Activated T-cell treated with anti-CD3 and anti-CD28 coated beads, Interleukin-2, amount 50 U/mL, for 1 hour (primary cell): Measurements from ENCODE around the gene SMIM8.

Experiments used
- DNase-seq: peaks from one replicate; pipeline ENCODE4 v3.0.0-alpha.2; 2020

SMIM8 gene

DNA sequence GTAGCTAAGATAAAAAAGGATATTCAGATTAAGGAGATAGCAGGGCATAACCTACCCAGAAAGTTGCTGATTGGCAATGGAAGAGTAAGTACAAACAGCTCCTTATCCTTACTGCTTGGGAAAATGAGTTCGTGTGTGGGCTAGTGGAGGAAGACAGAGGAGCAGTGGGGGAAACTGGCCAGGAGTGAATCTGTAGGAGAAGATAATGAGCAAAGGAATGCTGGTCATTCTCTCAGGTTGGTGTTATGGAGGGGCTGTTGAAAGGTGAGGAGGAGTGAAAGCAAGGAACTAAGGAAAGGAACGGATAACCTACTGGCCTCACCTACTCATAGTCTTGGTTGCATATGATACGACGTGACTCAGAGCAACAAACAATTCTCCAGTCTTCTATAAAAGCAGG, 14.0 kb downstream of the SMIM8 start:
- no peak for DNase-seq

- DNase-seq, result no peak
These were observed 17.8 kb downstream of the SMIM8 start for GRCh38 chr6:87340230-87340629.

DNA sequence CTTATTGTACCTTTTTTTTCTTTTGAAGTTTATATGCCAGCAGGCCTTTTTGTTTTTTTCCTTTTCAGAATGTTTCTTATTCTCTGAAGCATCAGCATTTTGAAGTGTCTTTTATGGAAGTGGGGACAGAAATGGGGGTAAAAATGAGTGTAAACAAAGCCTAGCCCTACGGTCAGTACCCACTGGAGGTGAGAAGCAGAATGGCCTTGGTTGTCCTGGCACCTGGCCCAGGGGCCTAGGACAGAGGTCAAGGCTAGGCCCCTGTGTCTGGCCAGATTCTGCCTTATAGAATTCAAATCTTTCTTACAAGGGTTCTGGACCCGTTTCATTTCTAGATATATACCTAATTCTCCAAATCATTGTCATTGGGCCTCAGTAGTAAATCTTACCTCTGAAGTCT, 18.8 kb downstream of the SMIM8 start:
- DNase-seq, result no peak

GRCh38 chr6:87341899-87342298, 19.5 kb downstream of the SMIM8 start:
- DNase-seq, result no peak

GRCh38 chr6:87342829-87343228, 20.4 kb downstream of the SMIM8 start:
- no peak for DNase-seq

DNA sequence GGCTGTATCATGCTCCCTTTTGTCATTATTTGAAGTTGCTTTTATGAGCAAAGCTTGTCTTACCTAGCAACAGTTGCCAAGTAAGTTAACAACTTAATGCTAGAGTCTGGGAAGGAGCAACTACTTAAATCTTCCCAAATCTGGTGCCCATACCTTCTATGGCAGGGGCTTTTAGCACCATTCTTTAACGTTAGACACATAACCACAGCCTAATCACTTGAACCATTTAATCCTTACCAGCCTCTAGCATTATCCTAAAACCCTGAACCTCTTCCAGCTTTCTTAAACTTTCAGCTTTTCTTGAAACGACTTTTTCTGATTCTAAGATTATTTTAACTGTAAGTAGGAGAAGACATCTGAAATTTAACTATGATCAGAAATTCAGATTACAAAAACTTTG, 22.3 kb downstream of the SMIM8 start, which contains the start of gene C6orf163:
TSS of gene C6orf163 (plus strand) at position 83 of the 400 bp plus-strand sequence. CDS start at position 370, 287 bp downstream.
- no peak for DNase-seq

DNA sequence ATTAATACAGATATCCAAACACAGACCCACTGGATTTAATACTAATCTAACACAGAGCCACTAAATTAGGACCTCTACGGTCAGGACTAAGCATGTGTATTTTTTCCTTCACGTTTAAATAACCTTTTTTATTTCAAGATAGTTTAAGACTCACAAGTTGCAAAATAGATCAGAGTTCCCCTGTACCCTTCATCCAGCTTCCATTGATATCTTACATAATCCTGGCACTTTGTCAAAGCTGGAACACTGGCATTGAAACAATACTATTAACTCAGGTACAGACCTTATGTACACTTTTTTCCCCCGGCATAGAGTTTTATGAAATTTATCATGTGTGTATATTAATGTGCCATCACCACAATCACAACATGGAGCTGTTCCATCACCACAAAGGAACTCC, 24.3 kb downstream of the SMIM8 start:
- DNase-seq, result no peak

- no peak for DNase-seq
These were observed 27.5 kb downstream of the SMIM8 start for GRCh38 chr6:87349896-87350295.

GRCh38 chr6:87350516-87350915, 28.1 kb downstream of the SMIM8 start:
- DNase-seq, result no peak

GRCh38 chr6:87351583-87351982, 29.2 kb downstream of the SMIM8 start:
- no peak for DNase-seq

DNA sequence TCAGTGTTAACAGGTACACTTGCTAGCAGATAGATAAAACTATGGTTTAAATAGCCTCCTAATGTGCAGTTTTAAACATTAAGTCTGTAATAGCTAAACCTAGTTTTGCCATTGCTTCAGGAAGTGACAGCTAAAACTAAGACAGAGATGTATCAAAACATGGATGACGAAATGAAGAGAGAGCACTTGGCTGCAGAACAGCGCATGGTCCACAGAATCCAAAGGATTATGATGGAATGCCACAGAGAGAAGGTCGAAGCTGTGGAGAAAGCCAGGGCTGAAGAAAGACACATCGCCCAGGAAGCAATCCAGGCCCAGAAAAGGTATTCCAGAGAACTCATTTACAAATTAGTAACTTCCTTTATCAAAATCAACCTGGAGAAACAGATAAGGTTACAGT, 33.8 kb downstream of the SMIM8 start:
- no peak for DNase-seq

DNA sequence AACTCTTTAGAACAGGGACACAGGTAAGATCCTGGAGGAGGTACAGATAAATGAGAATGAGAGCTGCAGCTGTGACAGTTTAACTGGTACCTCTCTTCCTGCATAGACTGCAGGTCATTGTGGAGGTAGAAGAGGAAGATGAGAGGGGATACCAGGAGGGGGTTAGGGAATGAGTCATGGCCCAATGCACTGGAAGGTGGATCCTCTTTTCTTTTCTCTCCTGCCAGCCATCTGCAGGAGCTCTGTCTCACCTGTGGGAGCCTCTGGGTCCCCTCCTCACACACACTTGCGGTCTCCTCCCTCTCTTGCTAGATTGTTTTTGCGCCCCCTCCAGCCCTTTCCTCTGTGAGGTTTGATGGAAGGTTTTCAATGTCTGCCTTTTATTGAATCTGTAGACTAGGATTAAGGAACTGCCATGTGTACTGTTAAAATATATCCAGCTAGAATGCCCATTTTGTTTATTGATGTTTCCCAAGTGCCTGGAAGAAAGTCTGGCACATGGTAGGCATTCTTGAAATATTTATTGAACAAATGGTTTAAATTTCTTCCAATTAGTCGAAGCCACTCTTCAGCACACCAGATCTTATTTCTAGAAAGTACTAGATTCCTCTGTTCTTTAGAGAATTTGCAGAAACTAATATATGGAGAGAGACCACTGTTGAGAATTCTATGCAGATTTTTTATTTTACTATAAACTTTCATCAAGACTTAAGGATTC, 35.2 kb downstream of the SMIM8 start:
- DNase-seq, result no peak

GRCh38 chr6:87364602-87365252, 42.3 kb downstream of the SMIM8 start:
- DNase-seq, result no peak

DNA sequence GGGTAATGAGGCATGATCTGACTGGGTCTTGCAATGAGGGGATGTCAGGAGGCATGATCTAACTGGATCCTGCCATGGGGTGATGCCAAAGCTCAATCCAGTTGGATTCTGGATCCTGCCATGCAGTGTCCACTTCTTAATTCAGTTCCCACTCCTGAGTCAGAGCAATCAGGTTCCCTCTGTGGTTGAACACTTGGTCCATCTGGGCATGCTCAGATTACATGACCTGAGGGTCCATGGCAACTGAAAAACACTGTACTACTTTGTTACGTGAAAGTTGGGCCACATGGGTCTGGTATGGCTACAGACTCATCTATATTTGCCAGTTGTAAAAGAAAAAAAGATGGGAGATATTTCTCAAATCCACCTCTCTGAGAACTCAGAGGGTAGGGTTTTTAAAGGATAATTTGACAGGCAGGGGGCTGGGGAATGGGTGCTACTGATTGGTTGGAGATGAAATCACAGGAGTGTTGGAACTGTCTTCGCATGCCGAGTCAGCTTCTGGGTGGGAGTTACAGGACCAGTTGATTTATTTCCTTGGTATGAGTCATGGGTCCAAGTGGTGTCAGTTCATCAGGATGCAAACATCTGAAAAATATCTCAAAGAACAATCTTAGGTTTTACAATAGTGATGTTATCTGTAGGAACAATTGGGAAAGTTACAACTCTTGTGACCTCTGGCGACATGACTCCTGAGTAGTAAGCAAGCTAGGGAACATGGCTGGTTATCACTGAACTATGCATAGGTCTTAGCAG, 43.9 kb downstream of the SMIM8 start:
- no peak for DNase-seq

DNA sequence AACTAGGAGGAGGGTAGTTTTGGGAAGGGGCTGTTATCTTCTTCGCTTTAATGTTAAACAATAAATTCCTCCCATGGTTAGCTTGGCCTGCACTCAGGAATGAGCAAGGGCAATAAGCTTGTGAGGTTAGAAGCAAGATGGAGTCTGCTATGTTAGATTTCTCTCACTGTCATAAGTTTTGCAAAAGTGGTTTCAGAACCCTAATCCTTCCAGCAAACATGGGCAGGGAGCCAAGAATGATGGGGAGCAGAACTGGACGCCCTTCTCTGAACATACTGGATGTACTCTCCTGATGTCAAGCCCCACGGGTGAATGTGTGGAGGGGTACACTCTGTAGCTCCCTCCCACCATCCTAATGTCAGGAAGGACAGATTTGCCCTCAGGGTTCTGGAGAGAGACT, 44.5 kb downstream of the SMIM8 start:
- DNase-seq, result no peak

DNA sequence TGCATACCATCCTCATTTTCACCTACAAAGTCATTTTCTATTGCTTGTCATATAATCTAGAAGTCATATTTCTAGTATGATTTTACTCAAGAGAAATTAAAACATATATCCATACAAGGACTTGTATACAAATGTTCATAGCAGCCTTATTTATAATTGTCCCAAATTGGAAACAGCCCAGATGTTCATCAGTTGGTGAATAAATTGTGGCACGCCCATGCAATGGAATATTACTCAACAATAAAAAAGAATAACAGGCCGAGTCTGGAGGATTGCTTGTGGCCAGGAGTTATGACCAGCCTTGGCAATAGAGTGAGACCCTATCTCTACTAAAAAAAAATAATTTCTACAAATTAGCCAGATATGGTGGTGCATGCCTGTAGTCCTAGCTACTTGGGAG, 51.0 kb downstream of the SMIM8 start:
- DNase-seq, result no peak

- DNase-seq, result no peak
These were observed 52.9 kb downstream of the SMIM8 start for GRCh38 chr6:87375315-87375714.

- no peak for DNase-seq
These were observed 54.3 kb downstream of the SMIM8 start for GRCh38 chr6:87376643-87377042.

DNA sequence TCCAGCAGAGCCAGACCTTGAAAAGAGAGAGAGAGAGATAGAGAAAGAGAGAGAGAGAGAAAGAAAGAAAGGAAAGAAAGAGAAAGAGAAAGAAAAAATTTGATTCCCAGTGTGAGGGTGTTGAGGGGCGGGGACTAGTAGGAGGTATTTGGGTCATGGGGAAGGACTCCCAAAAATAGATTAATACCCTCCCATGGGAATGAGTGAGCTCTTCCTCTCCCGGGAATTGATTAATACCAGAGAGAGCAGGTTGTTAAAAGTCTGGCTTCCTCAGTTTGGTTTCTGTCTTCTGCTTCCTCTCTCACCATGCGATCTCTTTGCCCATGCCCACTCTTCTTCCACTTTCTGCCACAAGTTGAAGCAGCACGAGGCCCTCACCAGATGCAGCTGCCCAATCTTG, 56.6 kb downstream of the SMIM8 start:
- no peak for DNase-seq

- no peak for DNase-seq
These were observed 60.5 kb downstream of the SMIM8 start for GRCh38 chr6:87382861-87383260.

GRCh38 chr6:87384038-87384437, 61.6 kb downstream of the SMIM8 start:
- no peak for DNase-seq

GRCh38 chr6:87384449-87384848, 62.1 kb downstream of the SMIM8 start:
- no peak for DNase-seq

DNA sequence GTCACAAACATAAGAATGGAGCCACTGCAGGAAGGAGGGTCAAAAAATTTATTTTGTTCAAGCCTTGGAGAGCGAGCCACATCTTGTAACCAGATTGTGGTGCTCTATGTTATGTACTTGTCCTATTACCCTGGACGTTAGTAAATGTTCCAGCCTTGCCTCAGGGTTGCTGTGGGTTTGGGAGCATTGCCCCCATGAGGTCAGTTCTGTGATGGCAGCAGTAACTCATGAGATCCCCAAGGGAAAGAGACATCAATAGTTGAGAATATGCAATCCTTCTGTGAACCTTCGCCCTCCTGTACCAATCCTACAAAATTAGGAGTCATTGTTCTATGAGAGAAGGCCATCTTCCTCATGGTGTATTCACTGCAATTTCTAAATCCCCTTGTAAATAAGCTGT, 68.9 kb downstream of the SMIM8 start:
- DNase-seq, result no peak
